IPS-18a (cell line): Measurements from ENCODE around the gene IFIT5.

ENCODE experiments used
- H3K27ac ChIP-seq: one replicate; pipeline ENCODE4 v1.5.1; 2013; ENCODE audit warnings: low read length
- H3K27me3 ChIP-seq: one replicate; pipeline ENCODE4 v1.6.1; 2013; ENCODE audit warnings: mild to moderate bottlenecking, low read length; ENCODE audit not compliant: control insufficient read depth, insufficient read depth
- H3K36me3 ChIP-seq: one replicate; pipeline ENCODE4 v1.6.1; 2013; ENCODE audit warnings: low read depth, low read length; ENCODE audit not compliant: control insufficient read depth
- H3K4me1 ChIP-seq: one replicate; pipeline ENCODE4 v1.6.1; 2013; ENCODE audit warnings: low read depth, low read length; ENCODE audit not compliant: control insufficient read depth
- H3K4me3 ChIP-seq: one replicate; pipeline ENCODE4 v1.5.1; 2013; ENCODE audit warnings: low read length
- H3K9ac ChIP-seq: one replicate; pipeline ENCODE4 v1.6.1; 2013; ENCODE audit warnings: mild to moderate bottlenecking, low read length, moderate library complexity
- H3K9me3 ChIP-seq: one replicate; pipeline ENCODE4 v1.6.1; 2013; ENCODE audit warnings: low read depth, low read length; ENCODE audit not compliant: control insufficient read depth

The IFIT5 gene

GRCh38 chr10:89450901-89451300 is 36.5 kb downstream of the IFIT5 start:
- H3K4me3 ChIP-seq = no peak overlapping the region
- no peak overlapping the region for H3K9ac ChIP-seq
- no peaks in the 10 kb centered on the region for H3K4me1 ChIP-seq
- H3K27ac ChIP-seq = no peak overlapping the region
- H3K27me3 ChIP-seq = no peaks in the 10 kb centered on the region
- no peaks in the 10 kb centered on the region for H3K9me3 ChIP-seq
- H3K36me3 ChIP-seq = no peaks in the 10 kb centered on the region

- H3K9me3 ChIP-seq = no peaks in the 10 kb centered on the region
These were observed 37.8 kb downstream of the IFIT5 start for GRCh38 chr10:89452193-89452592.

GRCh38 chr10:89454561-89455347 is 40.4 kb downstream of the IFIT5 start:
- H3K27ac ChIP-seq = no peak overlapping the region
- no peaks in the 10 kb centered on the region for H3K36me3 ChIP-seq
- H3K9me3 ChIP-seq = no peaks in the 10 kb centered on the region
- no peaks in the 10 kb centered on the region for H3K27me3 ChIP-seq
- no peak overlapping the region for H3K4me3 ChIP-seq
- no peaks in the 10 kb centered on the region for H3K4me1 ChIP-seq
- no peak overlapping the region for H3K9ac ChIP-seq

More at GRCh38 chr10:89452193-89452592, 37.8 kb downstream of the IFIT5 start:
- H3K4me1 ChIP-seq = no peaks in the 10 kb centered on the region
- H3K9ac ChIP-seq = no peak overlapping the region
- H3K27me3 ChIP-seq = no peaks in the 10 kb centered on the region
- H3K4me3 ChIP-seq = no peak overlapping the region
- no peaks in the 10 kb centered on the region for H3K36me3 ChIP-seq
- no peak overlapping the region for H3K27ac ChIP-seq

GRCh38 chr10:89458291-89458690 is 43.9 kb downstream of the IFIT5 start:
- H3K4me3 ChIP-seq = no peak overlapping the region
- H3K27ac ChIP-seq = no peak overlapping the region
- H3K36me3 ChIP-seq = no peaks in the 10 kb centered on the region
- H3K27me3 ChIP-seq = no peaks in the 10 kb centered on the region
- no peaks in the 10 kb centered on the region for H3K9me3 ChIP-seq
- H3K4me1 ChIP-seq = no peaks in the 10 kb centered on the region
- no peak overlapping the region for H3K9ac ChIP-seq

DNA sequence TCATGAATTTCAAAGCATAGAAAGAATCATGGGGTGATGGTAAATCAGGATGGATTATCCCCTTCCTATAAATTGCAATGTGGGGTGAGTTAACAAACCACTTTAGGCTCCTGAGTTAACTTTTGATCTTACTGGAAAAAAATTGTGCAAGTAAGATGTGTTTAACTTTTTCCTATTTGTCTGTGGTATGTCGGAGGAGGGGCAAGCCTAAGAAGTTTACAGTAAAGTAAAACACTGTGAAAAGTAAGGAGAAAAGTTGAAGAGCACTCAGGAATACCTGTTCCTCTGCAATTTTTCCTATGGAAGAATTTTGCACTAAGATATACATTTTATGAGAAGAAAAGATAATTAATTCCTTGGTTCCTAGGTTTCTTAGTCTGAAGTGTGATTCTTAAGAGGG is 44.4 kb downstream of the IFIT5 start:
- no peak overlapping the region for H3K27ac ChIP-seq
- no peaks in the 10 kb centered on the region for H3K9me3 ChIP-seq
- H3K27me3 ChIP-seq = no peaks in the 10 kb centered on the region
- no peak overlapping the region for H3K9ac ChIP-seq
- H3K4me1 ChIP-seq = no peaks in the 10 kb centered on the region
- H3K36me3 ChIP-seq = no peaks in the 10 kb centered on the region
- no peak overlapping the region for H3K4me3 ChIP-seq

- Histone ChIP-seq H3K4me3 (no peak overlapping the region), H3K9me3 (no peaks in the 10 kb centered on the region), H3K36me3 (no peaks in the 10 kb centered on the region), H3K4me1 (no peaks in the 10 kb centered on the region), H3K27ac (no peak overlapping the region), H3K27me3 (no peaks in the 10 kb centered on the region), H3K9ac (no peak overlapping the region)
These were observed 49.6 kb downstream of the IFIT5 start for GRCh38 chr10:89463846-89464537.

DNA sequence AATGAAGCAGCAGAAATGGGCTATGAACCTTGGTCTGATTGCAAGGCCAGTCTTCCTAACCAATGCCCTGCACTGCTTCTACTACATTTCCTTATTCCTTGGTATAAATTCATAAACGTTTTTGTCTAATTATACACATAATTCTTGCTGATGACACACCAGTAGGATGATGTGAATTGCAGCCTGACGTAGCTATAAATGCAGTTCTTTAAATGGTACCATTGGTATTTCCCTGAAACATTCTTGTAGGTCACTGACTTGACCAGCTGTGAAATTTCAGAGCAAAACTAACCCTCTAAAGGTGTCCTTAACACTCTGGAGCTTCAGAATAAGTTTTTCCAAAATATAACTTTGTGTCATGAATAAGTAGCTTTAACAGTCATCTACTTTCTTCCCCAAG is 50.8 kb downstream of the IFIT5 start:
- no peaks in the 10 kb centered on the region for H3K9me3 ChIP-seq
- no peak overlapping the region for H3K9ac ChIP-seq
- no peaks in the 10 kb centered on the region for H3K4me1 ChIP-seq
- no peaks in the 10 kb centered on the region for H3K36me3 ChIP-seq
- no peak overlapping the region for H3K4me3 ChIP-seq
- no peaks in the 10 kb centered on the region for H3K27me3 ChIP-seq
- no peak overlapping the region for H3K27ac ChIP-seq

DNA sequence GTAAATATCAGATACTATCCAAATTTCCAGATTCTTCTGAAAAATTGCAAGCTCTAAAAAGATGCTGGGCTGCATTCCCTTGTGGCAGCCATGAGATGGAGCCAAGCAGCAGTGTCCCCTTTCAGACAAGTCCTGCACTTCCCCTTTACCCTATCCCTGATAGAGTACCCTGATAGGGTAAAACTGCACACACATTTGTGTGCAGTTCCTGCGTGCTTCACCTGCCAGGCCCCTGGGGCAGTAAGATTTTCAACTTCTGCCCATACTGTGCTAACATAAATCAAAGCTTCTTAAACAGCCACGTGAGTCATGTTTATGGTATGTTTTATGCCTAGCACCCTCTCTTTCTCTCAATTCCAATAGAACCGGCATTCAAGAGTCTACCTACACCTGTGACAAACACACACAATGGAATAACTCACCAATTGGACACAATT is 52.2 kb downstream of the IFIT5 start:
- no peaks in the 10 kb centered on the region for H3K36me3 ChIP-seq
- no peak overlapping the region for H3K27ac ChIP-seq
- H3K9ac ChIP-seq = no peak overlapping the region
- no peaks in the 10 kb centered on the region for H3K27me3 ChIP-seq
- H3K9me3 ChIP-seq = no peaks in the 10 kb centered on the region
- H3K4me3 ChIP-seq = no peak overlapping the region
- no peaks in the 10 kb centered on the region for H3K4me1 ChIP-seq

GRCh38 chr10:89468191-89468965 is 54.0 kb downstream of the IFIT5 start:
- H3K27ac ChIP-seq = no peak overlapping the region
- no peaks in the 10 kb centered on the region for H3K36me3 ChIP-seq
- no peak overlapping the region for H3K9ac ChIP-seq
- no peaks in the 10 kb centered on the region for H3K4me1 ChIP-seq
- no peaks in the 10 kb centered on the region for H3K27me3 ChIP-seq
- H3K4me3 ChIP-seq = no peak overlapping the region
- H3K9me3 ChIP-seq = no peaks in the 10 kb centered on the region

DNA sequence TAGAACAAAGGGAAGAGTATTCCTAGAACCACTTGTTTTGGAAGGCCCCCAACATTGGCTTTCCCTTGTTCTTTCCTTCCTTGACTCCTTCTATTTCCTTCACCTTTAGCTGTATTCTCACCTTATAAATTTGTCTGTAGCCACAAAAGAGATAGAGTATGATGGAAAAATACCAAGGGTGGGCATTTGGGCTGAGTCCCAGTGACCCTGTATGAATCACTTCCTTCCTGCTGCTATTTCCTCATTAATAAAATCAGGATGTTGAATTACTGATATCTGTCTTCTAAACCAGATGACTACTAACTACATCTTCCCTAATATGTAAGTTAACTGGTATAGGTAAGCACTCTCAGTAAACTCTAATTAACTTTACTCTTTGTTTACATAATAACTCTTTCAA is 55.1 kb downstream of the IFIT5 start:
- Histone ChIP-seq H3K4me1 (no peaks in the 10 kb centered on the region), H3K4me3 (no peak overlapping the region), H3K27me3 (no peaks in the 10 kb centered on the region), H3K9me3 (no peaks in the 10 kb centered on the region), H3K27ac (no peak overlapping the region), H3K36me3 (no peaks in the 10 kb centered on the region), H3K9ac (no peak overlapping the region)
